Suprapubic skin (tissue), 3 donors: ENCODE results near the gene ICAM2.
"Not testable (repeated sequence)": the region's sequence is repeated elsewhere in the genome, so short reads cannot be mapped to it uniquely, and the experiment has no call there.

Experiments used
- POLR2A ChIP-seq, 2 donors: fragments of 450-650 bp; IDR thresholded peaks; one replicate each; pipeline ENCODE4 v1.6.1; 2017; ENCODE audit warnings: antibody characterized with exemption in 2 of 2, mild to moderate bottlenecking in 2 of 2, moderate library complexity in 2 of 2
- TF ChIP-seq, protein P1 (sequence below), 2 donors: fragments of 200-600 bp in 1 of 2; fragments of 450-650 bp in 1 of 2; sonication (generic) in 1 of 2; IDR thresholded peaks; one replicate each; pipeline ENCODE4 v1.5.1; 2016 to 2019; ENCODE audit warnings: antibody characterized with exemption in 2 of 2, mild to moderate bottlenecking in 1 of 2, moderate library complexity in 1 of 2

- TF ChIP-seq POLR2A (IDR thresholded peaks at IDR 0.05), result not testable (repeated sequence)
- TF ChIP-seq, protein P1, sequence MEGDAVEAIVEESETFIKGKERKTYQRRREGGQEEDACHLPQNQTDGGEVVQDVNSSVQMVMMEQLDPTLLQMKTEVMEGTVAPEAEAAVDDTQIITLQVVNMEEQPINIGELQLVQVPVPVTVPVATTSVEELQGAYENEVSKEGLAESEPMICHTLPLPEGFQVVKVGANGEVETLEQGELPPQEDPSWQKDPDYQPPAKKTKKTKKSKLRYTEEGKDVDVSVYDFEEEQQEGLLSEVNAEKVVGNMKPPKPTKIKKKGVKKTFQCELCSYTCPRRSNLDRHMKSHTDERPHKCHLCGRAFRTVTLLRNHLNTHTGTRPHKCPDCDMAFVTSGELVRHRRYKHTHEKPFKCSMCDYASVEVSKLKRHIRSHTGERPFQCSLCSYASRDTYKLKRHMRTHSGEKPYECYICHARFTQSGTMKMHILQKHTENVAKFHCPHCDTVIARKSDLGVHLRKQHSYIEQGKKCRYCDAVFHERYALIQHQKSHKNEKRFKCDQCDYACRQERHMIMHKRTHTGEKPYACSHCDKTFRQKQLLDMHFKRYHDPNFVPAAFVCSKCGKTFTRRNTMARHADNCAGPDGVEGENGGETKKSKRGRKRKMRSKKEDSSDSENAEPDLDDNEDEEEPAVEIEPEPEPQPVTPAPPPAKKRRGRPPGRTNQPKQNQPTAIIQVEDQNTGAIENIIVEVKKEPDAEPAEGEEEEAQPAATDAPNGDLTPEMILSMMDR (IDR thresholded peaks at IDR 0.05), result not testable (repeated sequence)
Observed at GRCh38 chr17:64007089-64007837, 13.2 kb downstream of the ICAM2 start.
